Brain microvascular endothelial cell (primary cell): ENCODE measurements around the gene TBX6.

Experiments
- DNase-seq: peaks from one replicate; pipeline ENCODE4 v3.0.0-alpha.2; 2020
- H3K27ac ChIP-seq: fragments of 250-450 bp; sonication (Bioruptor Pico); 2 replicates; pipeline ENCODE4 v1.5.1; 2020; ENCODE audit warnings: mild to moderate bottlenecking, moderate library complexity
- H3K27me3 ChIP-seq: fragments of 250-450 bp; sonication (Bioruptor Pico); replicated peaks from 2 replicates; pipeline ENCODE4 v1.5.1; 2020; ENCODE audit warnings: mild to moderate bottlenecking
- H3K36me3 ChIP-seq: fragments of 250-450 bp; sonication (Bioruptor Pico); replicated peaks from 2 replicates; pipeline ENCODE4 v1.5.1; 2020; ENCODE audit warnings: mild to moderate bottlenecking
- H3K4me3 ChIP-seq: 2 replicates; pipeline ENCODE4 v1.5.1; 2011; ENCODE audit warnings: low read depth, mild to moderate bottlenecking, control low read depth, low read length, moderate library complexity
- CTCF ChIP-seq: IDR thresholded peaks from 2 replicates; pipeline ENCODE4 v1.5.1; 2011; ENCODE audit warnings: low read depth, mild to moderate bottlenecking, moderate library complexity, low read length, control low read depth, inconsistent platforms; ENCODE audit errors: missing control alignments
- in situ Hi-C: cut with HindIII; loops from 2 replicates; pipeline ENCODE4 v1.10.0; 2017; ENCODE audit warnings: low sequenced_read_pairs, low pct_ligation_motif_present

The TBX6 gene

GRCh38 chr16:30108059-30108850 lies 16.5 kb upstream of the TBX6 start:
- no peak for TF ChIP-seq CTCF
- Histone ChIP-seq H3K27ac (no peak overlapping the region), H3K36me3 (peaks cover 23% of the 10 kb centered on the region), H3K4me3 (no peak overlapping the region), H3K27me3 (no peaks in the 10 kb centered on the region)
- in situ Hi-C loops: no loop called here
- no peak for DNase-seq

- H3K27me3 ChIP-seq: no peaks in the 10 kb centered on the region
- DNase-seq: no peak
- TF ChIP-seq CTCF: no peak
- no peak overlapping the region for H3K4me3 ChIP-seq
- in situ Hi-C loops: no loop called here
- H3K27ac ChIP-seq: no peak overlapping the region
- peaks cover 23% of the 10 kb centered on the region for H3K36me3 ChIP-seq
Observed at GRCh38 chr16:30104492-30104891, 12.8 kb upstream of the TBX6 start.

- in situ Hi-C loops: no loop called here
- Histone ChIP-seq H3K27ac (no peak overlapping the region), H3K4me3 (no peak overlapping the region), H3K27me3 (no peaks in the 10 kb centered on the region), H3K36me3 (peaks cover 22% of the 10 kb centered on the region)
- no peak for TF ChIP-seq CTCF
- no peak for DNase-seq
Observed at GRCh38 chr16:30104090-30104489, 12.4 kb upstream of the TBX6 start.

GRCh38 chr16:30096862-30097563 lies 5.3 kb upstream of the TBX6 start:
- no peak for TF ChIP-seq CTCF
- DNase-seq: no peak
- no peak overlapping the region for H3K4me3 ChIP-seq
- H3K36me3 ChIP-seq: no peaks in the 10 kb centered on the region
- no peaks in the 10 kb centered on the region for H3K27me3 ChIP-seq
- H3K27ac ChIP-seq: no peak overlapping the region
- in situ Hi-C loops: no loop called here

GRCh38 chr16:30096105-30096861 lies 4.6 kb upstream of the TBX6 start, which contains the start of gene YPEL3:
Gene YPEL3, minus strand, starts transcription at chr16:30096213. Its CDS starts 731 bp downstream, at chr16:30095482.
- Histone ChIP-seq H3K36me3 (no peaks in the 10 kb centered on the region), H3K27ac (peak within 1 kb of the TSS; percentile 39), H3K27me3 (no peaks in the 10 kb centered on the region), H3K4me3 (peak within 1 kb of the TSS; percentile 58)
- TF ChIP-seq CTCF: no peak
- peak; percentile 81 for DNase-seq
- in situ Hi-C loops: no loop called here
